ENCODE data around the gene ARSD. TPM values are rescaled to one million over a fixed set of nuclear protein-coding genes. Genes with fewer than 3 reads are reported as not detected.
"Not testable (repeated sequence)": the region's sequence is repeated elsewhere in the genome, so short reads cannot be mapped to it uniquely, and the experiment has no call there.

ARSD gene
- total RNA-seq, 4 donors from 2014 or later: 11.6 to 87.4 (median 60.0) TPM

GRCh38 chrX:2967584-2967983, 38.4 kb upstream of the ARSD start:
- H3K27ac ChIP-seq: no peak overlapping the region
- no peak for DNase-seq
- TF ChIP-seq POLR2A (IDR thresholded peaks at IDR 0.05): no peak
- TF ChIP-seq, protein P1, sequence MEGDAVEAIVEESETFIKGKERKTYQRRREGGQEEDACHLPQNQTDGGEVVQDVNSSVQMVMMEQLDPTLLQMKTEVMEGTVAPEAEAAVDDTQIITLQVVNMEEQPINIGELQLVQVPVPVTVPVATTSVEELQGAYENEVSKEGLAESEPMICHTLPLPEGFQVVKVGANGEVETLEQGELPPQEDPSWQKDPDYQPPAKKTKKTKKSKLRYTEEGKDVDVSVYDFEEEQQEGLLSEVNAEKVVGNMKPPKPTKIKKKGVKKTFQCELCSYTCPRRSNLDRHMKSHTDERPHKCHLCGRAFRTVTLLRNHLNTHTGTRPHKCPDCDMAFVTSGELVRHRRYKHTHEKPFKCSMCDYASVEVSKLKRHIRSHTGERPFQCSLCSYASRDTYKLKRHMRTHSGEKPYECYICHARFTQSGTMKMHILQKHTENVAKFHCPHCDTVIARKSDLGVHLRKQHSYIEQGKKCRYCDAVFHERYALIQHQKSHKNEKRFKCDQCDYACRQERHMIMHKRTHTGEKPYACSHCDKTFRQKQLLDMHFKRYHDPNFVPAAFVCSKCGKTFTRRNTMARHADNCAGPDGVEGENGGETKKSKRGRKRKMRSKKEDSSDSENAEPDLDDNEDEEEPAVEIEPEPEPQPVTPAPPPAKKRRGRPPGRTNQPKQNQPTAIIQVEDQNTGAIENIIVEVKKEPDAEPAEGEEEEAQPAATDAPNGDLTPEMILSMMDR (IDR thresholded peaks at IDR 0.05): no peak
- H3K36me3 ChIP-seq: no peaks in the 10 kb centered on the region
- no peak overlapping the region for H3K4me3 ChIP-seq
- no peaks in the 10 kb centered on the region for H3K27me3 ChIP-seq
- H3K4me1 ChIP-seq: no peaks in the 10 kb centered on the region
- no peaks in the 10 kb centered on the region for H3K9me3 ChIP-seq

DNA sequence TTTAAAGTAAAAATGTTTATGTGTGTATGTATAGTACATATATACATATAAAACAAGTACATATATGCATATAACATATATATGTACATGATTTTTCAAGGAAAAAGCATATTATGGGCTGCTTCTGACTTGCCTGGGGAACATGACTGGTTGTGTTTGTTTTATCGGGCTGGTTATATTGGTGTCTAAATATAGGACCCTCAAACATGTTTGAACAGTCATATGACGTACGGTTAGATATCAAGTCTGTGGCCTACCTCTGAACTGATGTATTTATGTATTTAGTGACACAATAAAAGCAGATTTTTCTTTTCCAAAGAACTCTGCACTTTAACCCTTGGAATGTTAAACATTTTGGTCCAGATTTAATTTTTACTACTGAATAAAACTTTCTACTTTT, 37.9 kb upstream of the ARSD start:
- Histone ChIP-seq H3K9me3 (no peaks in the 10 kb centered on the region), H3K36me3 (no peaks in the 10 kb centered on the region), H3K27ac (no peak overlapping the region), H3K4me1 (no peaks in the 10 kb centered on the region), H3K4me3 (no peak overlapping the region), H3K27me3 (no peaks in the 10 kb centered on the region)
- TF ChIP-seq, protein P1 (IDR thresholded peaks at IDR 0.05): no peak
- no peak for TF ChIP-seq POLR2A (IDR thresholded peaks at IDR 0.05)
- no peak for DNase-seq

GRCh38 chrX:2965965-2966364, 36.8 kb upstream of the ARSD start:
- no peaks in the 10 kb centered on the region for H3K36me3 ChIP-seq
- no peak overlapping the region for H3K4me3 ChIP-seq
- TF ChIP-seq, protein P1 (IDR thresholded peaks at IDR 0.05): no peak
- TF ChIP-seq POLR2A (IDR thresholded peaks at IDR 0.05): no peak
- no peaks in the 10 kb centered on the region for H3K27me3 ChIP-seq
- DNase-seq: no peak
- no peaks in the 10 kb centered on the region for H3K9me3 ChIP-seq
- no peak overlapping the region for H3K27ac ChIP-seq
- no peaks in the 10 kb centered on the region for H3K4me1 ChIP-seq

GRCh38 chrX:2963992-2964794, 35.1 kb upstream of the ARSD start:
- H3K36me3 ChIP-seq, H3K9me3 ChIP-seq, H3K4me1 ChIP-seq, H3K27me3 ChIP-seq: not testable (repeated sequence)
- DNase-seq: peak in 1 of 3 donors; percentile 66
- Histone ChIP-seq H3K4me3 (peak overlapping the region in 2 of 4 donors; percentile 31 to 49), H3K27ac (peak overlapping the region in 2 of 4 donors; percentile 56 to 82)

DNA sequence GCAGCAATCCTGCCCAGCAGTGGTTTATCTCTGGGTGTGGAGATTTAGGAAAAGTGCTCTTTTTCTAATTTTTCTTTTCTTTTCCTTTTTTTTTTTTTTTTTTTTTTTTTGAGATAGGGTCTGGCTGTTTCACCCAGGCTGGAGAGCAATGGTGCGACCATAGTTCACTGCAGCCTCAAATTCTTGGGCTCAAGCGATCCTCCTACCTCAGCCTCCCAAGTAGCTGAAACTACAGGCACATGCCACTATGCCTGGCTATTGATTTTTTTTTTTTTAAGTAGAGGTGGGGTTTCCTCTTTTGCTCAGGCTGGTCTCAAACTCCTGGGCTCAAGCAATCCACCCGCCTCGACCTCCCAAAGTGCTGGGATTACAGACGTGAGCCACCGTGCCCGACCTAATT, 34.3 kb upstream of the ARSD start:
- not testable (repeated sequence) for H3K4me1 ChIP-seq, H3K9me3 ChIP-seq, DNase-seq, H3K36me3 ChIP-seq, H3K27me3 ChIP-seq
- Histone ChIP-seq H3K27ac (peak overlapping the region in 1 of 4 donors; percentile 56), H3K4me3 (peak overlapping the region in 2 of 4 donors; percentile 31 to 49)

DNA sequence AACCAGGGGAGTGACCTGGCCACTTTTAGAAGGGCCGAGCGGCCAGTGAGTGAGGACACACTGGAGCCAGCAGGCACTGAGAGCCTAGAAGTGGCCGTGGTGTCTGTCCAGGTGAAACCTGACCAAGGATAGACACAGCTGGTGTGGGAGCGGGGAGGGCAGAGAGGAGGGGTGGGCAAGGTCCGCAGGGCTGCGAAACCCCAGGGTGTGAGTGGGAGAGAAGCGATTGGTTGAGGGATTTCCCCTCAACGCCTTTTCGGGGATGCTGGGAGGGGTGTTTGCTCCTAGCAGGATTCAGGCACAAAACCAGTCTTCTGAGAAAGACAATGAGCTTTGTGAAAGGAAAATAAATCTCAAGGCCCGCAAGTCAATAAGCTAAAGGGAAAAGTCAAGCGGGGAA, 33.2 kb upstream of the ARSD start:
- DNase-seq: no peak

More for the DNA sequence above, 33.2 kb upstream of the ARSD start:
- peak overlapping the region in 2 of 4 donors; percentile 12 to 31 for H3K4me3 ChIP-seq
- H3K4me1 ChIP-seq: no peaks in the 10 kb centered on the region
- no peaks in the 10 kb centered on the region for H3K9me3 ChIP-seq
- H3K27me3 ChIP-seq: no peaks in the 10 kb centered on the region
- TF ChIP-seq, protein P1 (IDR thresholded peaks at IDR 0.05): no peak
- no peak for TF ChIP-seq POLR2A (IDR thresholded peaks at IDR 0.05)
- H3K36me3 ChIP-seq: no peaks in the 10 kb centered on the region
- no peak overlapping the region for H3K27ac ChIP-seq
